ENCODE measurements around the gene PLAAT5. TPM values are rescaled to one million over a fixed set of nuclear protein-coding genes. Genes with fewer than 3 reads are reported as not detected.
"Not testable (repeated sequence)": the region's sequence is repeated elsewhere in the genome, so short reads cannot be mapped to it uniquely, and the experiment has no call there.

Gene PLAAT5
- total and polyA plus RNA-seq, 2 of the 8 experiments (the other 6 are each of a cell fraction or from before 2014, with no cell fraction given) = 16.0 to 18.7 TPM

DNA sequence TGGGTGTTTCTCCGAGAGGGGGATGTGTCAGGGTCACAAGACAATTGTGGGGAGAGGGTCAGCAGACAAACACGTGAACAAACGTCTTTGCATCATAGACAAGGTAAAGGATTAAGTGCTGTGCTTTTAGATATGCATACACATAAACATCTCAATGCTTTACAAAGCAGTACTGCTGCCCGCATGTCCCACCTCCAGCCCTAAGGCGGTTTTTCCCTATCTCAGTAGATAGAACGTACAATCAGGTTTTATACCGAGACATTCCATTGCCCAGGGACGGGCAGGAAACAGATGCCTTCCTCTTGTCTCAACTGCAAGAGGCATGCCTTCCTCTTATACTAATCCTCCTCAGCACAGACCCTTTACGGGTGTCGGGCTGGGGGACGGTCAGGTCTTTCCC is 37.2 kb upstream of the PLAAT5 start:
- H3K27me3 ChIP-seq (replicated peaks in 1 of 4; ENCODE audit: control insufficient read depth in 3 of 4, extremely low read depth in 1 of 4, insufficient read depth in 3 of 4, low read length in 3 of 4); H4K91ac ChIP-seq (replicated peaks; ENCODE audit: insufficient read length, low read length); H2AFZ ChIP-seq (ENCODE audit: low read length); H2BK20ac ChIP-seq (ENCODE audit: low read length); H3K4me3 ChIP-seq (ENCODE audit: extremely low read depth in 1 of 4, insufficient read depth in 2 of 4, low read depth in 3 of 4, low read length in 4 of 4); H3K9ac ChIP-seq (replicated peaks in 1 of 4; ENCODE audit: extremely low read depth in 1 of 4, low read depth in 3 of 4, low read length in 3 of 4); H4K20me1 ChIP-seq (replicated peaks in 1 of 2; ENCODE audit: control insufficient read depth in 1 of 2, insufficient read depth in 2 of 2, low read length in 2 of 2); H3K23me2 ChIP-seq (ENCODE audit: low read depth, low read length); H3K79me1 ChIP-seq (ENCODE audit: low read depth, low read length); CTCF ChIA-PET (ENCODE audit: partially characterized antibody); H4K8ac ChIP-seq (ENCODE audit: extremely low read depth, insufficient read depth, low read length); H2AK5ac ChIP-seq (ENCODE audit: low read depth, low read length); H3K79me2 ChIP-seq (ENCODE audit: control insufficient read depth in 1 of 2, insufficient read depth in 2 of 2, low read length in 2 of 2); H3K4ac ChIP-seq (replicated peaks; ENCODE audit: insufficient read length, low read depth, low read length); H3K27ac ChIP-seq (ENCODE audit: low read depth, low read length); H3K36me3 ChIP-seq (ENCODE audit: control insufficient read depth in 2 of 4, insufficient read depth in 4 of 4, low read length in 3 of 4); H2BK15ac ChIP-seq (ENCODE audit: low read length); H3K9me3 ChIP-seq (ENCODE audit: insufficient read depth in 2 of 2, low read depth in 1 of 2, low read length in 1 of 2); H3K23ac ChIP-seq (ENCODE audit: insufficient read length); H2BK12ac ChIP-seq (ENCODE audit: low read depth, low read length); DNase-seq (ENCODE audit: low read depth in 1 of 2, low spot score in 2 of 2); H3K18ac ChIP-seq (ENCODE audit: extremely low read depth, low read length); FAIRE-seq; H2BK120ac ChIP-seq (replicated peaks; ENCODE audit: low read depth, low read length); H2BK5ac ChIP-seq (ENCODE audit: low read depth, low read length); H3K14ac ChIP-seq (ENCODE audit: insufficient read length); H4K5ac ChIP-seq (ENCODE audit: insufficient read length, low read depth, low read length); H3K56ac ChIP-seq (replicated peaks; ENCODE audit: insufficient read length, low read depth, low read length): not testable (repeated sequence)
- Histone ChIP-seq H3K4me2 (ENCODE audit: insufficient read depth in 1 of 2, low read depth in 2 of 2, low read length in 2 of 2) (peak overlapping the region in 1 of 2 experiments; percentile 50; a peak in 1 of 4 replicates), H3K4me1 (replicated peaks in 1 of 4; ENCODE audit: control insufficient read depth in 3 of 4, insufficient read depth in 4 of 4, low read length in 3 of 4) (peaks cover 16 to 29% (median 27%) of the 10 kb centered on the region in 4 experiments; a peak in 6 of 7 replicates)
- POLR2A ChIA-PET (ENCODE audit: partially characterized antibody) = interaction anchor here (1.0 to 2.2 kb wide), 3 partner anchors 8 to 23 kb away, joined by 4 to 17 read pairs (median 11); partner anchors contain the start of gene LGALS12
- 27% methylated on average over 7 of the region's 11 CpGs; no CpG with 5 or more reads in 1 of the 2 experiments for WGBS, 2 experiments (ENCODE audit: extremely low coverage in 1 of 2, insufficient coverage in 1 of 2, insufficient read length in 1 of 2, insufficient replicate concordance in 2 of 2, low coverage in 1 of 2, low lambda C conversion rate in 2 of 2, missing lambda C conversion rate in 1 of 2)
